Measurements from ENCODE around the gene LCOR. TPM values are rescaled to one million over a fixed set of nuclear protein-coding genes. Genes with fewer than 3 reads are reported as not detected.

Gene LCOR
- total RNA-seq, 1 experiment from 2014 or later: 42.1 TPM

DNA sequence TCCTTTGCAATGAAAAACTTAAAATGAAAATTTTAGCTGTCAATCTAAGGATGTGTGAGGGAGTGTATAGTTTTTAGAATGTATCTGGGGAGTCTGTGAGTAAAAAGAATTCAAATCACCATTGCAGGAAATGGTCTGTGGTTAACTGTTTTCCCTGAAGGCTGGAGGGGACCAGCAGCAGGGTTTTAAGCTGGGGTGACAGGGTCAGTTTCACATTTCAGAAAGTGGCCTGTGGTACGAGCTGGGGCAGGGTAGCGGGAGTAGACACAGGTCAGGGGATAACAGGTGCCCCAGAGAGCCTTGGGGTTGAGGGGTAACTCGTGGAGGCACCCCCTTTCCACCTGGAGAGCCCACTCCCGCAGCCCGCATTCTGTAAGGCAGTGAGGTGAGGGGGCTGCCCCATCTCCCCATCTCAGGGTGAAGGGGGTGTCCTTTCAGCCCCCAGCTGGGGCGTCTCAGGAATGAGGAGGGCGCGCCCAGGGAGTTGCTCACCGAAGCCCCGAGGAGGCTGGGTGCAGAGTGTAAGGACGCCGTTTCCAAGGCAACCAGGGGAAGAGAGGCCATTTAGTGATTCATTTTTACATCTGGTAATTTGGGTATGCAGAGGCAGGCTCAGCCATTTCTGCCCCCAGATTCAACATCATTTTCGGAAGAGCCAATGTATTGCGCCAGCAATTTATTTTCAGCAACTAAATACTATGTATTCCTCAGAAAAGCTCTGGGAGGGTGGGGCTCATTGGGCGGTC lies 184.8 kb downstream of the LCOR start:
- no peak for TF ChIP-seq CTCF (conservative IDR thresholded peaks at IDR 0.05)
- peaks cover 10 to 23% of the 10 kb centered on the region in 2 experiments for H3K4me1 Mint-ChIP-seq
- Histone ChIP-seq H3K9ac (ENCODE audit: extremely low read depth, insufficient read length, low read length) (no peak overlapping the region), H4K20me1 (ENCODE audit: control insufficient read depth, insufficient read depth, insufficient read length) (no peaks in the 10 kb centered on the region), H3K23ac (ENCODE audit: insufficient read length, low read depth, low read length) (no peak overlapping the region), H3K56ac (ENCODE audit: insufficient read length, low read depth, low read length) (no peak overlapping the region), H2BK15ac (ENCODE audit: low read depth, low read length) (no peak overlapping the region), H3K27ac (ENCODE audit: insufficient read length, low read depth, low read length) (no peak overlapping the region), H3K27me3 (ENCODE audit: insufficient read depth, low read length) (no peaks in the 10 kb centered on the region), H3K14ac (ENCODE audit: insufficient read depth, low read length) (no peak overlapping the region), H4K5ac (ENCODE audit: insufficient read length, low read depth, low read length) (no peak overlapping the region), H4K91ac (ENCODE audit: insufficient read length, low read depth, low read length) (no peak overlapping the region), H4K8ac (replicated peaks; ENCODE audit: insufficient read length, low read depth, low read length) (no peak overlapping the region), H3T11ph (ENCODE audit: low read length) (no peak overlapping the region), H3K79me1 (ENCODE audit: insufficient read depth, low read depth, low read length, poor library complexity, severe bottlenecking) (no peaks in the 10 kb centered on the region), H2BK20ac (ENCODE audit: low read depth, low read length, poor library complexity, severe bottlenecking) (no peak overlapping the region), H3K4me2 (ENCODE audit: insufficient read depth, insufficient read length, low read length) (no peak overlapping the region), H3K4me1 (ENCODE audit: insufficient read depth, low read length) (no peaks in the 10 kb centered on the region), H3K9me3 (ENCODE audit: control insufficient read depth, low read depth, low read length) (no peaks in the 10 kb centered on the region), H2AK5ac (ENCODE audit: insufficient read length, low read length) (no peak overlapping the region), H3K23me2 (ENCODE audit: insufficient read length, low read depth, low read length, poor library complexity, severe bottlenecking) (no peaks in the 10 kb centered on the region), H2BK5ac (ENCODE audit: insufficient read length, low read length) (no peak overlapping the region), H2BK12ac (ENCODE audit: insufficient read length, low read depth, low read length) (no peak overlapping the region), H3K18ac (ENCODE audit: insufficient read length, low read depth, low read length) (no peak overlapping the region), H3K79me2 (ENCODE audit: insufficient read depth, low read length) (no peaks in the 10 kb centered on the region), H3K4ac (ENCODE audit: low read depth, low read length) (no peak overlapping the region), H2AFZ (ENCODE audit: low read length) (no peak overlapping the region), H2BK120ac (ENCODE audit: low read depth, low read length, poor library complexity, severe bottlenecking) (no peak overlapping the region)
- H3K27me3 Mint-ChIP-seq (ENCODE audit: low read depth): no peaks in the 10 kb centered on the region
- no CpG with 5 or more reads among the region's 15 CpGs for WGBS (ENCODE audit: extremely low coverage, insufficient read length, low lambda C conversion rate)
- H3K9me3 Mint-ChIP-seq: no peaks in the 10 kb centered on the region
- peak overlapping the region in 1 of 3 experiments; percentile 72; a peak in 2 of 7 replicates for H3K27ac Mint-ChIP-seq
- DNase-seq: peak; percentile 20
- H3K4me3 Mint-ChIP-seq: no peak overlapping the region
- no peaks in the 10 kb centered on the region for H3K36me3 Mint-ChIP-seq (ENCODE audit: insufficient read depth in 1 of 3, low read depth in 3 of 3)

All from H9 (cell line).